RWPE2 (cell line): ENCODE results near the gene PNMT.

Source experiments
- ATAC-seq: fragments of 200-7000 bp; cut with Tn5 transposase; 3 replicates; pipeline ENCODE4 v1.9.1; 2021; ENCODE audit warnings: low read depth
- DNase-seq: peaks from one replicate; pipeline ENCODE4 v3.0.0-alpha.2; 2020; ENCODE audit warnings: low spot score
- H3K27ac ChIP-seq: fragments of 450-650 bp; 2 replicates; pipeline ENCODE4 v1.5.1; 2017; ENCODE audit warnings: mild to moderate bottlenecking; ENCODE audit not compliant: poor library complexity, severe bottlenecking
- H3K27me3 ChIP-seq: fragments of 250-450 bp; sonication (Bioruptor Pico); 2 replicates; pipeline ENCODE4 v1.5.1; 2021; ENCODE audit warnings: mild to moderate bottlenecking, moderate library complexity; ENCODE audit not compliant: insufficient read depth, poor library complexity, severe bottlenecking
- H3K36me3 ChIP-seq: fragments of 250-450 bp; sonication (Bioruptor Pico); 2 replicates; pipeline ENCODE4 v1.5.1; 2020; ENCODE audit warnings: low read depth, mild to moderate bottlenecking, moderate library complexity
- H3K4me1 ChIP-seq: fragments of 250-450 bp; sonication (Bioruptor Pico); 2 replicates; pipeline ENCODE4 v1.5.1; 2021; ENCODE audit warnings: mild to moderate bottlenecking, moderate library complexity; ENCODE audit not compliant: insufficient read depth, poor library complexity, severe bottlenecking
- H3K4me3 ChIP-seq: fragments of 250-450 bp; sonication (Bioruptor Pico); 2 replicates; pipeline ENCODE4 v1.5.1; 2021; ENCODE audit warnings: mild to moderate bottlenecking, moderate library complexity; ENCODE audit not compliant: severe bottlenecking
- H3K9me3 ChIP-seq: fragments of 250-450 bp; sonication (Bioruptor Pico); 2 replicates; pipeline ENCODE4 v1.5.1; 2021; ENCODE audit warnings: mild to moderate bottlenecking, moderate library complexity; ENCODE audit not compliant: severe bottlenecking
- TF ChIP-seq, protein P1 (sequence below): fragments of 450-650 bp; IDR thresholded peaks from one replicate; pipeline ENCODE4 v1.5.1; 2017; ENCODE audit warnings: mild to moderate bottlenecking, moderate library complexity; ENCODE audit not compliant: poor library complexity, severe bottlenecking

PNMT gene

DNA sequence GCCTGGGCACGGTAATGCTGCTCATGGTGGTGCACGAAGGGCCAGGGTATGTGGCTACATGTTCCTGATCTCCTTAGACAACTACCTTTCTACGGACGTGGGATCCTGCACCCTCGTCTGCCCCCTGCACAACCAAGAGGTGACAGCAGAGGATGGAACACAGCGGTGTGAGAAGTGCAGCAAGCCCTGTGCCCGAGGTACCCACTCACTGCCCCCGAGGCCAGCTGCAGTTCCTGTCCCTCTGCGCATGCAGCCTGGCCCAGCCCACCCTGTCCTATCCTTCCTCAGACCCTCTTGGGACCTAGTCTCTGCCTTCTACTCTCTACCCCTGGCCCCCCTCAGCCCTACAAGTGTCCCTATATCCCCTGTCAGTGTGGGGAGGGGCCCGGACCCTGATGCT, 43.6 kb downstream of the PNMT start:
- peaks cover 74% of the 10 kb centered on the region for H3K36me3 ChIP-seq
- H3K4me3 ChIP-seq = no peak overlapping the region
- no peak for ATAC-seq
- H3K4me1 ChIP-seq = no peaks in the 10 kb centered on the region
- TF ChIP-seq, protein P1, sequence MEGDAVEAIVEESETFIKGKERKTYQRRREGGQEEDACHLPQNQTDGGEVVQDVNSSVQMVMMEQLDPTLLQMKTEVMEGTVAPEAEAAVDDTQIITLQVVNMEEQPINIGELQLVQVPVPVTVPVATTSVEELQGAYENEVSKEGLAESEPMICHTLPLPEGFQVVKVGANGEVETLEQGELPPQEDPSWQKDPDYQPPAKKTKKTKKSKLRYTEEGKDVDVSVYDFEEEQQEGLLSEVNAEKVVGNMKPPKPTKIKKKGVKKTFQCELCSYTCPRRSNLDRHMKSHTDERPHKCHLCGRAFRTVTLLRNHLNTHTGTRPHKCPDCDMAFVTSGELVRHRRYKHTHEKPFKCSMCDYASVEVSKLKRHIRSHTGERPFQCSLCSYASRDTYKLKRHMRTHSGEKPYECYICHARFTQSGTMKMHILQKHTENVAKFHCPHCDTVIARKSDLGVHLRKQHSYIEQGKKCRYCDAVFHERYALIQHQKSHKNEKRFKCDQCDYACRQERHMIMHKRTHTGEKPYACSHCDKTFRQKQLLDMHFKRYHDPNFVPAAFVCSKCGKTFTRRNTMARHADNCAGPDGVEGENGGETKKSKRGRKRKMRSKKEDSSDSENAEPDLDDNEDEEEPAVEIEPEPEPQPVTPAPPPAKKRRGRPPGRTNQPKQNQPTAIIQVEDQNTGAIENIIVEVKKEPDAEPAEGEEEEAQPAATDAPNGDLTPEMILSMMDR = no peak
- H3K9me3 ChIP-seq = no peaks in the 10 kb centered on the region
- no peak overlapping the region for H3K27ac ChIP-seq
- no peak for DNase-seq
- H3K27me3 ChIP-seq = no peaks in the 10 kb centered on the region

DNA sequence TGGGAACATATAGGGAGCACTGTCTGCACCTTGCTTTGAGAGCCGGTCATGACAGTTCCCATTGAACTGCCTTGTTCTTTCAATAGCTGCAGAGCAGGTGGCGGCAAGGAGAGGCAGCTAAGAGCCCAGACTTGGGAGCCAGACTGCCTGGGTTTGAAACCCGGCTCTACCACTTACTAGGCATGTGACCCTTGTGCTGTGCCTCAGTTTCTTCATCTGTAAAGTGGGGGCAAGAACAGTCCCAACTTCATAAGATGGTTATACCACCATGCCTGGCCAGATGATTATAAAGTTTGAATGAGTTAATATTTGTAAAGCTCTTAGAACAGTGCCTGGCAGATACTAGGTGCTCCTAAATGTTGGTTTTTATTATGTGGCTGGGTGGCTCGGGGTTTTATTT, 46.0 kb downstream of the PNMT start:
- ATAC-seq (no peak), DNase-seq (no peak)
- TF ChIP-seq, protein P1 = no peak
- Histone ChIP-seq H3K9me3 (no peaks in the 10 kb centered on the region), H3K4me3 (no peak overlapping the region), H3K36me3 (peaks cover 74% of the 10 kb centered on the region), H3K27me3 (no peaks in the 10 kb centered on the region), H3K27ac (no peak overlapping the region), H3K4me1 (no peaks in the 10 kb centered on the region)

DNA sequence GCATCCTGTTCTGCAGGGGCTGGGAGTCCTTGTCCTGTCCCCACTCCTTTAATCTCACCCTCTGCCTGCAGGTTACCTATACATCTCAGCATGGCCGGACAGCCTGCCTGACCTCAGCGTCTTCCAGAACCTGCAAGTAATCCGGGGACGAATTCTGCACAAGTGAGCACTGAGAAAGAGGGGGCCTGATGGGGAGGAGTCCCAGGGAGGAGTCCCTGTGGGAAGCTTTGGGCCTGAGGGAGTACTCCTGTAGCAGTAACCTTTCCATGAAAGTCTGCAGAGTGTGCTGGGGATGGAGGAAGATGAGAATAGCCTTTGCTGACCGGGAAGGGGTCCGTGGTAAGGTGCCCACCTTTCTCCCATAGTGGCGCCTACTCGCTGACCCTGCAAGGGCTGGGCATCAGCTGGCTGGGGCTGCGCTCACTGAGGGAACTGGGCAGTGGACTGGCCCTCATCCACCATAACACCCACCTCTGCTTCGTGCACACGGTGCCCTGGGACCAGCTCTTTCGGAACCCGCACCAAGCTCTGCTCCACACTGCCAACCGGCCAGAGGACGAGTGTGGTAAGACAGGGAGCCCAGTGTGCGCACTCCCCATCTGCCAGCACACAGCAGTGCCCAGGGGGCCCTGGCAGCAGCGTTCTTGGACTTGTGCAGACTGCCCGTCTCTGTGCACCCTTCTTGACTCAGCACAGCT, 47.3 kb downstream of the PNMT start:
- Histone ChIP-seq H3K27me3 (no peaks in the 10 kb centered on the region), H3K4me3 (no peak overlapping the region), H3K27ac (no peak overlapping the region), H3K36me3 (peaks cover 71% of the 10 kb centered on the region), H3K9me3 (no peaks in the 10 kb centered on the region), H3K4me1 (no peaks in the 10 kb centered on the region)
- ATAC-seq (no peak), DNase-seq (no peak)
- TF ChIP-seq, protein P1 = no peak

DNA sequence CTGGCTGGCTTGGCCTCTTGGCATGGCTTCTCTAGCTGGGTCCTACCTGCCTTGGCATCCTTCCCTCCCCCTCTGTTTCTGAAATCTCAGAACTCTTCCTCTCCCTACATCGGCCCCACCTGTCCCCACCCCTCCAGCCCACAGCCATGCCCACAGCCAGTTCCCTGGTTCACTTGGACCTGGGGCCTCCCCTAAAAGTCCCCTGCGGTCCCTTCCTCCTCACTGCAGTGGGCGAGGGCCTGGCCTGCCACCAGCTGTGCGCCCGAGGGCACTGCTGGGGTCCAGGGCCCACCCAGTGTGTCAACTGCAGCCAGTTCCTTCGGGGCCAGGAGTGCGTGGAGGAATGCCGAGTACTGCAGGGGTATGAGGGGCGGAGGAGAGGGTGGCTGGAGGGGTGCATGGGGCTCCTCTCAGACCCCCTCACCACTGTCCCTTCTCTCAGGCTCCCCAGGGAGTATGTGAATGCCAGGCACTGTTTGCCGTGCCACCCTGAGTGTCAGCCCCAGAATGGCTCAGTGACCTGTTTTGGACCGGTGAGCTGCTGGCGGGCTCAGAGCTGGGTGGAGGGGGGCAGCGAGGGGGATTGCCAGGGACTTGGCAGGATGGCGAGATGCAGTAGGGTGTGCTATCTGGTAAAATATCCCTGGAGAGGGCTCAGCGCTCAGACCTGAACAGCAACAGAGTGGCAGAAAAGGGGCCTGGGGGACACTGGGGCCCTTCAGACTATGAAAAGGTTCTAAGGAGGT, 48.0 kb downstream of the PNMT start:
- Histone ChIP-seq H3K36me3 (peaks cover 68% of the 10 kb centered on the region), H3K27me3 (no peaks in the 10 kb centered on the region)

More for the DNA sequence above, 48.0 kb downstream of the PNMT start:
- no peaks in the 10 kb centered on the region for H3K4me1 ChIP-seq
- no peaks in the 10 kb centered on the region for H3K9me3 ChIP-seq
- DNase-seq (no peak), ATAC-seq (no peak)
- no peak overlapping the region for H3K4me3 ChIP-seq
- TF ChIP-seq, protein P1 = no peak
- H3K27ac ChIP-seq = no peak overlapping the region
